ENCODE data around the gene COL23A1.

Gene COL23A1

GRCh38 chr5:178589180-178590140, 733 bp downstream of the COL23A1 start:
- no peak for DNase-seq (ENCODE audit: low read depth, low spot score)

GRCh38 chr5:178588769-178589168, 1.4 kb downstream of the COL23A1 start:
- DNase-seq (ENCODE audit: low read depth, low spot score) = no peak

- no peak for DNase-seq (ENCODE audit: low read depth, low spot score)
Observed at GRCh38 chr5:178587763-178588611, 2.2 kb downstream of the COL23A1 start.

GRCh38 chr5:178586396-178586795, 3.8 kb downstream of the COL23A1 start:
- no peak for DNase-seq (ENCODE audit: low read depth, low spot score)

GRCh38 chr5:178585421-178585820, 4.8 kb downstream of the COL23A1 start:
- DNase-seq (ENCODE audit: low read depth, low spot score) = peak; percentile 9

GRCh38 chr5:178583279-178583678, 6.9 kb downstream of the COL23A1 start:
- no peak for DNase-seq (ENCODE audit: low read depth, low spot score)

GRCh38 chr5:178582291-178582690, 7.9 kb downstream of the COL23A1 start:
- DNase-seq (ENCODE audit: low read depth, low spot score) = no peak

GRCh38 chr5:178581621-178582020, 8.6 kb downstream of the COL23A1 start:
- no peak for DNase-seq (ENCODE audit: low read depth, low spot score)

GRCh38 chr5:178580271-178580955, 9.8 kb downstream of the COL23A1 start:
- no peak for DNase-seq (ENCODE audit: low read depth, low spot score)

GRCh38 chr5:178577944-178578343, 12.2 kb downstream of the COL23A1 start:
- no peak for DNase-seq (ENCODE audit: low read depth, low spot score)

- no peak for DNase-seq (ENCODE audit: low read depth, low spot score)
Observed at GRCh38 chr5:178577376-178577839, 12.8 kb downstream of the COL23A1 start.

- DNase-seq (ENCODE audit: low read depth, low spot score) = no peak
Observed at GRCh38 chr5:178576591-178577351, 13.4 kb downstream of the COL23A1 start.

GRCh38 chr5:178573216-178573615, 17.0 kb downstream of the COL23A1 start:
- no peak for DNase-seq (ENCODE audit: low read depth, low spot score)

- no peak for DNase-seq (ENCODE audit: low read depth, low spot score)
Observed at GRCh38 chr5:178572617-178573016, 17.6 kb downstream of the COL23A1 start.

- no peak for DNase-seq (ENCODE audit: low read depth, low spot score)
Observed at GRCh38 chr5:178569485-178569884, 20.7 kb downstream of the COL23A1 start.

GRCh38 chr5:178564811-178565550, 25.2 kb downstream of the COL23A1 start:
- DNase-seq (ENCODE audit: low read depth, low spot score) = no peak

- no peak for DNase-seq (ENCODE audit: low read depth, low spot score)
Observed at GRCh38 chr5:178564397-178564796, 25.8 kb downstream of the COL23A1 start.

GRCh38 chr5:178563621-178564020, 26.6 kb downstream of the COL23A1 start:
- DNase-seq (ENCODE audit: low read depth, low spot score) = no peak

GRCh38 chr5:178561746-178562264, 28.4 kb downstream of the COL23A1 start:
- DNase-seq (ENCODE audit: low read depth, low spot score) = no peak

- no peak for DNase-seq (ENCODE audit: low read depth, low spot score)
Observed at GRCh38 chr5:178560911-178561310, 29.3 kb downstream of the COL23A1 start.

All from smooth muscle cell of the brain vasculature (primary cell).